Lower leg skin (tissue), 3 donors: ENCODE measurements around the gene DPH6.

ENCODE experiments used
- CTCF ChIP-seq, 3 donors: fragments of 450-650 bp; IDR thresholded peaks; one replicate each; pipeline ENCODE4 v1.5.1; 2016; ENCODE audit warnings: antibody characterized with exemption in 3 of 3, mild to moderate bottlenecking in 3 of 3, moderate library complexity in 2 of 3
- POLR2A ChIP-seq, 2 donors: fragments of 450-650 bp; IDR thresholded peaks; one replicate each; pipeline ENCODE4 v1.6.1; 2016 to 2017; ENCODE audit warnings: antibody characterized with exemption in 2 of 2, mild to moderate bottlenecking in 1 of 2, moderate library complexity in 1 of 2

GRCh38 chr15:35330916-35331315 lies 215.0 kb downstream of the DPH6 start:
- no peak for TF ChIP-seq POLR2A (IDR thresholded peaks at IDR 0.05)
- no peak for TF ChIP-seq CTCF (IDR thresholded peaks at IDR 0.05)
